GM13977 (cell line): Measurements from ENCODE around the gene CCDC9B.

Experiments used
- DNase-seq: peaks from one replicate; pipeline ENCODE4 v3.0.0; 2012; ENCODE audit warnings: low spot score
- CTCF ChIP-seq: IDR thresholded peaks from 2 replicates; pipeline ENCODE4 v1.5.1; 2012; ENCODE audit warnings: mild to moderate bottlenecking, control low read depth; ENCODE audit not compliant: insufficient read depth; ENCODE audit errors: extremely low read depth, missing control alignments
- in situ Hi-C: fragments of 300-500 bp; cut with MboI; formaldehyde crosslinking; loops from one replicate; pipeline ENCODE4 v1.12.0; 2022; ENCODE audit warnings: low sequenced_read_pairs, low pct_unique_long_range_greater_than_20kb, mixed read lengths, inconsistent platforms; ENCODE audit not compliant: unreplicated experiment

Gene CCDC9B

GRCh38 chr15:40365624-40366456, 25.1 kb upstream of the CCDC9B start:
- DNase-seq: no peak
- no peak for TF ChIP-seq CTCF
- in situ Hi-C loops: no loop called here

DNA sequence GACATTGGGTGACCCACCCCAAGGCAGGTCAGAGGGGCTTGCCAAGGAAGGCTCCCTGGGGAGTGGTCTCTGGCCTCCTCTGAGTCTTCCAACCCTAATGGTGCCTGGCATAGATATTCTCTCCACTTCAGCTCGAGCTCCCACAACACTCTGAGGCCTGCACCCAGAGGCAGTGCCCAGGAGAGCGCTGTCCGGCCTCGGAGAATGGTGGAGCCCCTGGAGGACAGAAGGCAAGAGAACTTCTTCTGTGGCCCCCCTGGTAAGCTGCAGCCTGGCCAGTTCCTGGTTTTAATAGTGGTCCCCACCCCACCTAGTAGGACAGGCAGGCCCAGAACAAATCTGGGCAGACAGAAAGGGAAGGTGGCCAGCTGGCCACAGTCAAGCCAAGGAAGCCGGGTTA, 24.3 kb upstream of the CCDC9B start:
- no peak for TF ChIP-seq CTCF
- DNase-seq: no peak
- in situ Hi-C loops: no loop called here

GRCh38 chr15:40364251-40364650, 23.5 kb upstream of the CCDC9B start:
- in situ Hi-C loops: no loop called here
- no peak for DNase-seq
- no peak for TF ChIP-seq CTCF

DNA sequence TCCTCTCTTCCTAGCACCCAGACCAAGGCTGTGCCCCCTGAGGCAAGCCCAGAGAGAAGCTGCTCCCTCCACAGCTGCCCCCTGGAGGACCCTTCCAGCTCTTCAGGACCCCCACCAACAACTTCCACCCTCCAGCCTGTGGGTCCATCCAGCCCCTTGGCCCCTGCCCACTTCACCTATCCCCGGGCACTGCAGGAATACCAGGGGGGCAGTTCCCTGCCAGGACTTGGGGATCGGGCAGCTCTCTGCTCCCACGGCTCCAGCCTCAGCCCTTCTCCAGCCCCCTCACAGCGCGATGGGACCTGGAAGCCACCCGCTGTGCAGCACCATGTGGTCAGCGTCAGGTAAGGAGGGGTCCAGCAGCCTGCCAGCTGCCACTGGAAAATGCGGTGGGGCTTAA, 22.9 kb upstream of the CCDC9B start:
- TF ChIP-seq CTCF: no peak
- in situ Hi-C loops: no loop called here
- no peak for DNase-seq

DNA sequence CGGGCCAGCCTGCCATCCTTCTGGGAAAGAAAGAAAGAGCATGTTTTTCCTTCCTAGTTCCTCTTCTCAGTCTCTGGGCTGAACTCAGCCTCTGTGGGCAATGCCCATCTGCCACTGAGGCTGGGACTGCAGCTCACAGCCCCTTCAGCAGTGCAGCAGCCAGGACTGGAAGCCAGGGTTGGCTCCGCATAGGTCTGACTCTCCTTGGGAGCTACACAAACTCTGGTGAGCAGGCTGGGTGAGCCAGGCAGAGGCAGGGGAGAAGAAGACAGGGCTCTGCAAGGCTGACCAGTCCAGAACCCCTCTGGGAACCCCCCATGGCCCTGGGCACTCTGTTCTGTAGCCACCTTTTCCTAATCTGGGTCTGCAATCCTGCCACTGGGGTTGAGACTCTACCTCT, 20.9 kb upstream of the CCDC9B start:
- in situ Hi-C loops: no loop called here
- DNase-seq: no peak
- TF ChIP-seq CTCF: no peak

DNA sequence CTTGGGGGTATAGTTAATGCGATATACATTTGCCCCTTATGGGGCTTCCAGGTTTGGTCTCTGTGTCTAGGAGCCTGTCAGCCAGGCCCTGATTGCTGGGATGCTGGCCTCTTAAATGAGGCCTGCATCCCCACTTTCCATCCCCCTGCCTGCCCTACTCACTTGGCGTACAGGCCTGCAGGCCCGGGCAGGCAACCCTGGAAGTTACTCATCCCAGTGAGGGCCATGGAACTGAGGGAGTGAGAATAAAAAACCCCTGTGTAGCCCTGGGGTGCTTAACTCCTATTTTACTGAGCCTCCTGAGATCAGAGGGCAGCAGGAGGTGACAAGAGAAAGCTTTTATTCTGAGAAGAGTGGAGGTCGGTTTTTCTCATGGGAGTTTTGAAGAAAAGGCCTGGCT, 19.3 kb upstream of the CCDC9B start:
- no peak for DNase-seq
- no peak for TF ChIP-seq CTCF
- in situ Hi-C loops: no loop called here
